Measurements from ENCODE around the gene UBE2G1.

GRCh38 chr17:4366327-4367063 is at the start of gene UBE2G1:
- TF ChIP-seq CTCF (IDR thresholded peaks at IDR 0.05) (peak in 3 of 6 experiments; percentile 15 to 35 (median 32)), POLR2A (IDR thresholded peaks at IDR 0.05) (peak in 3 of 4 donors; percentile 91 to 98 (median 95))

Measured in esophagus squamous epithelium (tissue), 4 donors.